NCI-H345 (cell line): ENCODE measurements around the gene NELL2.
"Not testable (repeated sequence)": the region's sequence is repeated elsewhere in the genome, so short reads cannot be mapped to it uniquely, and the experiment has no call there.

Experiments
- DNase-seq: peaks from one replicate; lab custom pipeline; 2025; lab: John Stamatoyannopoulos, UW

Gene NELL2

DNA sequence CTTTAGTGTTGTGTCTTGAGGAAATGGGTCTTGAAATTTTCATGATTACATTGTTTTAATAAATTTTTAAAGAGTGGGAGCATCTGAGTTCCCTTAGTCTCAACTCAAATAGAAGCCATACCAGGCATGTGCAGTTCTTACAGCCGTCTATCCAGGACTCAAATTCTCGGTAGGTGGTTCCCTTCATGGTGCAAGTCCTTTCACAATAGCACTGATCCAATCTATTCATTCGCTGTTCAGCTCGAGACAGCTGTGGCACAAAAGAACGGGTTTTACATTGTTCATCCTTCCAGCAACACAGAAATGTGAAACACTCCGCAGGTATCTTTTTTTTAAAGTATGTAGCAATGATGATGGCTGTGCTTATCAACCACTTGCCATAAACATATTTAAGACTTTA, 100.2 kb downstream of the NELL2 start:
- DNase-seq: no peak

DNA sequence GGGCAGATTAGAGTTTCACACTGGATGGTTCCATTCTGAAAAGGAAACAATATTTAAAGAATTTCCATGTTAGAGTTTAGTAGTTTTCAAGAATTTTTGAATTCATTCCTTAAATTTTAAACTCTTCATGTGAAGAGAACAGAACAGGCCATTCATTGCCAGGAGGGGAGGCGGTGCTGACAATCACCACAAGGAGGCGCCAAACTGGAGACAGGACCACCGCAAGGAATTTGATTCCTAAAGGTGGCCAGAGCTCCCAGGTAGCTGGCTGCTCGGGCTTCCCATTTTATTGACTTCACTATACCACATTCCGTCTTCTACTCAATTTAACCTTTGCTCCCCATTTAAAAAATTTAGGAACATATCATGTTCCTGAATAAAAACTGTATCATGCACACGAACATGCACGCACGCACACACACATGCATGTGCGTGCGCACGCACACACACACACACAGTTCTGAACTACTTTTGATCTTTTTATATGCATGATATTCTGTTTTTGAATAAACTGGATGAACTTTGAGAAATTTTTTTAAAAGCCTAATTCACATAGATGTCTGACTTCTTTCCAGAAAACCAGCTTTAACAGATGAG, 101.2 kb downstream of the NELL2 start:
- no peak for DNase-seq

DNA sequence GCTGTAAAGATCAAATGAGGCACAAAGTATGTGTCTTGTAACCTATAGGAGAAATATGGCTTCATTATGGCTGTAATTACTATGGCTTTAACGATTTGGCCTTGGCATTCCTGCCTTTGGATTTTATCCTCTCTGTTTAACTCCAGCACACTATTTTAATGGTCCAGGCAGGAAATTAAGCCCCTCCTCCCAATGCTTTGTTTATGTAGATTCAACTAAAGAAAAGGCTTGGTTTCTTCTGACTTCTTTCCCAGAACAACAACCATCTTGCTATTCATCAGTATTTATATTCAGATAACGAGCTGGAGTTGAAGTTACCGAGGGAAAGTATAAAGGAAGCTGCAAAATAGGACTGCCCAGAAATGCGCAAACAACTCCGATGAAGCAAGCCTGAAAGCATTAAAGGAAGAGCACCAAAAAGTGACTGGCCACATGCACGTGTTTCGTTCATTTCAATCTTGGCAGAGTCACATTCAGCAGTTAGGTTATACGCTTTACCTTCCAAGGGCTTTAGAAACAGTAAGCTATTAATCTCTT, 104.6 kb downstream of the NELL2 start:
- no peak for DNase-seq

DNA sequence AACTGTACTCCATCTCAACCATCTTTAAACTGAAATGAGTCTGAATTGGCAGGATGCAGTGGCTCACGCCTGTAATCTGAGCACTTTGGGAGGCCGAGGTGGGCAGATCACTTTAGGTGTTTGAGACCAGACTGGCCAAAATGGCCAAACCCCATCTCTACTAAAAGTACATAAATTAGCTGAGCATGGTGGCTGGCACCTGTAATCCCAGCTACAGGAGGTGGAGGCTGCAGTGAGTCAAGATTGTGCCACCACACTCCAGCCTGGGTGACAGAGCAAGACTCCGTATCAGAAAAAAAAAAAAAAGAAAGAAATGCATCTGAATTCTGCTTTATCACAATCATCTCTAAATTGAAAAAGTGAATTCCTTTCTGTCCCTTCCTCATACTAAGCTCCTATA, 110.3 kb downstream of the NELL2 start:
- DNase-seq: no peak

DNA sequence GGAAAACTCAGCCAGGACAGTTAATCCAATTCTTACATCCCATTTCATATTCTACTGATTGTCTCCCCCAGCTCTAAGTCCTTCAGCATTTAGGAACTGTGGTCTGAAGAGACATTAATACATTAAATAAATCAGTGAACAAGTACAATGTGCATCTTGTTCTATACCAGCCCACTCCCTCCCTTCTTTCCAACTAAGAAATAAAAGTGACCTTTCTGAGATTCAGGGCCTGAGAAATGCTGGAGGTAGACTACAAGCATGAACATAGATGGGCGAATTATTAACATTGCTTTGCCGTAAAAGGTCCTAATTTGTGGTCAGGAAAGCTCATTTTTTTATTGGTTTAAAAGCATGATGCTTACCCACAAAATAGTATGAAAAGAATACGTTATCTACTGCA, 113.1 kb downstream of the NELL2 start:
- no peak for DNase-seq

DNA sequence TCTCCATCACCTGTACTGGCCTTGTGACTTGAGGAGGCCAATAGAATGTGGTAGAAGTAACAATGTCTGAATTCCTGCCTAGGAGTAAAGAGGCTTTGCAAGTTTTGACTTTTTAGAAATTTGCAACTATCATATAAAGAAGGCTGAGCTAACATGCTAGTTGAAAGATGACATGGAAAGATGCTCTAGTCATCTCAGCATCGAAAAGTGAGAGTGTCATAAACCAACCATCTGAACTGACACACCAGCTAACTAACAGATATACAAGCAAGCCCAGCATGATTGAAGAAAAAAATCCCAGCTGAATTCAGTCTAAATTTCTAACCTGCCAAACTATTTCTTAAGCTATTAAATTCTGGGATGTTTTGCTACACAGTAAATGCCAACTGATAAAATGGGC, 116.8 kb downstream of the NELL2 start:
- DNase-seq: no peak

DNA sequence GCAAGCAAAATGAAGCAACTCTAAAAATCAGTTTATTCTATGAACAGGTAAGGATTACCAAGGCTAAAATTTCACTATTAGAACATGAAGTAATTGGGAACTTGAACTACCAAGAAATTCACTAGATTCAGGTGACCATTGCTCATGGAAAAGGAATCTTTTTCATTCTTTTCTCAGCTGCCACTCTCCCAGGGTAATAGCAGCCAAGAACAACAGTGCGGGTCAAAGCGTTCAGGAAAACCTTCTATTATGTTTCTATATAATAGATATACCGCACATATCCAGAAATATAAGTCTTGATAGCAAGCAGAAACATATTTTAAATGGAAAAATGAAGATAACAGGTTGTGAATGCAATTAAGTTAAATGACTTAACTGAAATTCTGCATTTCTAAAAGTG, 125.6 kb downstream of the NELL2 start:
- no peak for DNase-seq

DNA sequence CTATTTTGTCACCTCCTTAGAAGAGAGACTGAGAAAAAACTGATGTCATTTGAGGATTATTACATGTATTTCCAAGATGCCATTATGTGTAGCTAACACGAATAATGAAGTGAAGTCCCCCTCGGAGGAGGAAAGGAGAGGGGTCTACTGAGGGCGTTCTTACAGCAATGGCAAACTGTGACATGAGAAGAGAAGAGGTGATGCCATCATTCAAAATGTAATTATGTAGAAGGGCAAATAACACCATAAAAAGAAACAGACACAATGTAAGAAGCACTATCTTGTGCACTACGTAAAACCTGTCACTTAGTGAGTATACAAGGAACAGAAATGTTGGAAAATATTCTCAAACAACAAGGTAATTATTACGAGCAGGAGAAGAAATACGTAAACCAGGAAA, 126.5 kb downstream of the NELL2 start:
- DNase-seq: no peak

DNA sequence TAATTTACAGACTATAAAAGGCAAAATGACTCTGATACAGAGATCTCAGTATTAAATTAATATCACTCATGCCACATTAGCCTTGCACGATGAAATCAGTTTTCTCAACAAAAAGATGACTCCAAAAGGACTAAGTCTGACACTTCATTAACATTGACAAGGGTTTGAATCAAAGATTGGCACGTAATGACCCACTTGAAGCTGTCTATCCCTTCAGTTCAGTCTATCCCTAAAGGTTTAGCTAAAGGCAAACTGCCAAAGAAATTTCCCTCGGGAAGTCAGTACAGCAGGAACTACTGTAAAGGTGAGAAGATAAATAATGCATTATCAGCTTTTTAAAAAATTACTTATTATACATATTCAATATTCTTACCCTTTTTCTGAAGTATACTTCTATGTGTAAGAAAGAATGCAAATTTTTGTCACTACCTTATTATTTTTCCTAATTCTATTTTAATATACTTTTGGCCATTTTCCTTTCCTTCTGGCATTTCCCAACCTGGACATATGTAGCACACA, 127.1 kb downstream of the NELL2 start:
- DNase-seq: no peak

DNA sequence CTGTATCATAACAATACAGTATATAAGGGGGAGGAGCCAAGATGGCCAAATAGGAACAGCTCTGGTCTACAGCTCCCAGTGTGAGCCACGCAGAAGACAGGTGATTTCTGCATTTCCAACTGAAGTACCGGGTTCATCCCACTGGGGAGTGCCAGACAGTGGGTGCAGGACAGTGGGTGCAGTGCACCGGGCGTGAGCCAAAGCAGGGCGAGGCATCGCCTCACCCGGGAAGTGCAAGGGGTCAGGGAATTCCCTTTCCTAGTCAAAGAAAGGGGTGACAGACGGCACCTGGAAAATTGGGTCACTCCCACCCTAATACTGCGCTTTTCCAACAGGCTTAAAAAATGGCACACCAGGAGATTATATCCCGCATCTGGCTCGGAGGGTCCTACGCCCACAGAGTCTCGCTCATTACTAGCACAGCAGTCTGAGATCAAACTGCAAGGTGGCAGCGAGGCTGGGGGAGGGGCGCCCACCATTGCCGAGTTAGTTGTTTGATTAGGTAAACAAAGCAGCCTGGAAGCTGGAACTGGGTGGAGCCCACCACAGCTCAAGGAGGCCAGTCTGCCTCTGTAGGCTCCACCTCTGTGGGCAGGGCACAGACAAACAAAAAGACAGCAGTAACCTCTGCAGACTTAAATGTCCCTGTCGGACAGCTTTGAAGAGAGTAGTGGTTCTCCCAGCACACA, 134.7 kb downstream of the NELL2 start:
- DNase-seq: not testable (repeated sequence)

DNA sequence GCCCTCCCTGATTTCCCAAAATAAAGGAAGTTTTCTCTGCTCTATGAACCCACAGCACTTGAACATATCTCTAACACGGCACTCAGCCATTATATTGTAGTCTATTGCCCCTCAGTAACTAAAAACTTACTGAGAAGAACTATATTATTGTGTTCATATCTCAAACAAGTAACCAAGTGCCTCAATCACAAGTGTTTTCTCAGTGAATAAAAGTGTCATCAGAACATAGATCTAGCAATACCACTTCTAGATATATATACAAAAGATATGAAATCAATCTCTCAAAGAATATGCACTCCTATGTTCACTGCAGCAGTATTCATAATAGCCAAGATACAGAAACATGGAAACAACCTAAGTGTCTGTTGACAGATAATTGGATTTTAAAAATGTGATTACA, 138.1 kb downstream of the NELL2 start:
- no peak for DNase-seq

DNA sequence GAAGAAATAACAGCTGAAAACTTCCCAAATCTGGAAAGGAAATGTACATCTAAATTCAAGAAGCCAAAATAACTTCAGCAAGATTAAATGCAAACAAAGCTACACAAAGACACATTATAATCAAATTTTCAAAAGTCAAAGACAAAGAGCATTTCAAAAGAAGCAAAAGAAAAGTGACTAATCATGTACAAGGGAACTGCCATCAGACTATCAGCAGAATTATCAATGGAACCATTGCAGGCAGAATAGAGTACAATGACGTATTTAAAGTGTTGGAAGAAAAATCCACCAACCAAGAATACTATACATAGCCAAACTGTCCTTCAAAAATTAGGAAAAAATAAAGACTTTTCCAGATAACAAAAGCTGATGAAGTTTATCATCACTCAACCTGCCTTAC, 147.5 kb downstream of the NELL2 start:
- DNase-seq: no peak

DNA sequence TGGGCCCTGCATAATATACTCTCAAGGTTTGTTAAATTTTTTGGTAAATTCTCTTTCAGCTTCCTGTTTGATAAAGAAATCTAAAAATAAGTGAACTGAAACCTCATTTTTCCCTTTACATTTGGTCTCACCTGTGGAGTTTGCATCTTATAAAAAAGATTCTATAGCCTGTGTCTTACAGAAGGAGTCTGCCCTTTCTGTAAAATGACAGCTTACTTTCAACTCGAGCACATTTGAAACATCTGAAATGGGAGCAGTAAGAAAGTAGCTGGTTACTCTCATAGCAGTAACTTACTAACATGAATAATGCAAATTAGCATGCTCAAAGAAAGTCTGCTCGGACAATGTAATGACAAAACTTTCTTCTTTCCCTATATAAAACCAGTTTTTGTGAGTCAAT, 155.8 kb downstream of the NELL2 start:
- no peak for DNase-seq

DNA sequence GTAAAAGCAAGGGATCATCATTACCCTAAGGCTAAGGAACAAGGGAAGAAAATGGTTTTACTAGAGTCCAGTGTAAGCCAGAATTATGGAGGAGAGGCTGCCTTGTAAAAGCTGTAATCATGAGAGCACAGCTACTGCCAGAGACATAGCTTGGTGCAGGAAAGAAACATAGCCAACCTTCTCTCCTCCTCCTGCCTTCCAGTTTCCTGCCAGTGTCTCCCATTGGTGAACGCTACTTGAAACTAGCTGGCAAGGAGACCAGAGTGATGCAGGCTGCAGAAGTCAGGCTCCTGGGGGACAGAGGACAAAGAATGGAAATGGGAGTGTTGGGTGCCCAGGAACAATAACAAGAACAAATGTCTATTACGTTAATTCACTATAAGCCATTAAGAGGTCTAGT, 158.5 kb downstream of the NELL2 start:
- DNase-seq: no peak

DNA sequence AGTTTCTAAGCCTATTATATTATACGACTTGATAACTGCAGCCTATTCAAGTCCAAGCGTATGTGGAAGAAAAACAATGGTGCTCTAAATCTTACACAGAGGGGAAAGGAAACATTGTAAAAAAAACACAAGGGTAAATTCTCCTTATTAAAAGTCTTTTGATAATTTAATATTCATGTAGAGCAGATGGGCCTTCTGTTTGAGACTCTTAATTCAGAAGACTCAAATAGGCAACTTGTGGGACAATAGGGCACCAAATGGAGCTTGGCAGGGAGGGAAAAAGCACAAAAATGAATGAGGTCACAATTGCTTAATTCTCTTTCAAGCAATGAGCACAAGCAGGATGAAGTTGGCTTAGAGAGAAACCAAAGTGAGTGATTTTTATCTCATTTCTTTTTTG, 159.4 kb downstream of the NELL2 start:
- DNase-seq: no peak

DNA sequence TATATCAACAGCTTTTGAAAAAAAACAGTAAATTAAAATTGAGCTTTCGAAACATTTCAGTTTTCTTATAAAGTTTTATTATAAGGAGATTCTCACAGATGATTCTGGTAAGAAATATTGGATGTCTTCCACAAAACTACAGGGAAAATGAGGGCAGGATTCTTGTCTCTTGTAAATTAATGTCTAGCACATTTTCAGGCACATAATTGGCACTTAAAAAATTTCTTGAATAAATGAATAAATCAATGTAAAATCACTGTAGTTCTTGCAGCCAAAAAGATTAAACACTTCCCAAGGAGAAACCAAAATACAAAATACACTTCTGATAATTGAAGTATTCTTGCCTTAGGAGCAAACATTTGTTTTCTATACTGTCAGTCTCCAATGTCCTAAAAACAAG, 164.4 kb downstream of the NELL2 start:
- no peak for DNase-seq

DNA sequence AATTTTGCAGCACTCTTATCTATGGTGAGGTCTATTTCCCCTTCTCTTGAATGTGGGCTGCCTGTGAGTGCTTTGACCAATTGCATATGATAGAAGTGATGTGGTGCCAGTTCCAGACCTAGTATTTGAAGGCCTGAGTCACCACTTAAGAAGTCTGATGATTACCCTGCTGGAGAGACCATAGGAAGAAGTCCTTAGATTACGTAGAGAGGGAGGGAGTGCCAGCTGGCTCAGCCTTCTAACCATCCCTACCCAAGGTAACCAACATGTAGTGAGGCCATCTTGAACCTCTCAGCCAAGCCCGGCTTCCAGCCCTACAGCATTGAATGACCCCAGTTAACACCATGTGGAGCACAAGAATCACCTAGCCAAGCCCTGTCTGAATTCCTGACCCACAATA, 166.9 kb downstream of the NELL2 start:
- no peak for DNase-seq

DNA sequence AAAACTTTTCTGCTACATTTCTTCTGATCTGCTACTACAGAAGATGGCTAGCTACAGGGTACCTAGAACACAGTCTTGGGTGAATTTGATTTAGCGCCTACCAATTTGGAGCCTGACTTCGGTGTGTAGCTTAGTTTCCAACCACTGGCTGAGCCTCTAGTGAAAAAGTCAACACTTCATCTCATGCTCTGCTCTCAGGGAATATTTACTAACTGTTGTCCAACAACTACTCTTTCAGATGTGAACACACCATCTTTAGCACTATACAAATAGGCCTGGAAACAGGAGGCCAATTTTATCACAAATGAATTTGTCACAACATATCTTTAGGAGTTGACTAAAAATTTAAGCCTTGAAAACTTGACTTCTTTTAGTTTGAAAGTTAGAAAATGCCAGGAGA, 167.9 kb downstream of the NELL2 start:
- no peak for DNase-seq

DNA sequence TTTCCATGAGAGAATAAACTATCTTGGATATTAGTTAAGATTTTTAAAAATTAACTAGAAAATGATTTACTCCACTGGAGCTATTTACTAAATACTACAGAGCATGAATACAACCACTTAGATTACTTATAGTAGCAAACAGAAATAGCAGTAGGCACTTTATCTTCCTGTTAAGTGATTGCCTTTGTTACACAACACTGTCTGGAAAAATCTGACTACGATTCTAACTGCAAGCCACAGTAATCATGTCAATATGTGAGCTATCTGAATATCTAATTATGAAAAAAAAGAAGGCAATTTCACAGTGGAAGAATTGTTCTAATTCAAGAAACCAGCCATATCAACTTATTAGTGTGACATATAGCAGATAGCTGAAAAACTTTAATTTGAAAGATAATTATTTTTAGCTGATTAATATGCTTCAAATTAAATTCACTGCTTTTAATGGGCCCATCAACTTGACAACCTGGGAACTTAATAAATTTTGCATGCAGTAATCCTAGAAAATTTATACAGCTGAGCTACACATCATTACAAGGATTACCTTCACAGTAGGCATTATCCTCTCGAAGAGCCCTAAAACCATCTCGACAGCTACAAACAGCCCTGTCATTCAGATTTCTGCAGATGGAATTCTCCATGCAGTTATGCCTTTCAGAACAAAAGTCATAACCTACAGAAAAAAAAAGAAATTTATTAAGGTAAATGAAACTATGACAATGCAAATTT, 172.8 kb downstream of the NELL2 start:
- DNase-seq: no peak

DNA sequence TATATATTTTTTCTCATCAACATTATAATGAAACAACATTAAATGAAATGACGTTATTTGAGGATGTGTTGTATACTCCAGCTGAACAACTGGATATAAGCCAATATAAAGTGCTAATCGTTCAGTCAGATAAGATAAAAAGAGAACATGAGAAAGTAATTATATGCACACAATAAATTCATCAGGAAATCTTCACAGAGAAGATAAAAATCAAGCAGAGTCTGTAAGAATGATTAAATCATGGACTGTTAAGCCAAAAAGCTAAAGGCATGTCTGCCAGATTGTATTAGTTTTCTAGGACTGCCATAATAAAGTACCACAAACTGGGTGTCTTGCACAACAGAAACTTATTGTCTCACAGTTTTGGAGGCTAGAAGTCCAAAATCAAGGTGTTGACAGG, 178.6 kb downstream of the NELL2 start:
- DNase-seq: no peak

DNA sequence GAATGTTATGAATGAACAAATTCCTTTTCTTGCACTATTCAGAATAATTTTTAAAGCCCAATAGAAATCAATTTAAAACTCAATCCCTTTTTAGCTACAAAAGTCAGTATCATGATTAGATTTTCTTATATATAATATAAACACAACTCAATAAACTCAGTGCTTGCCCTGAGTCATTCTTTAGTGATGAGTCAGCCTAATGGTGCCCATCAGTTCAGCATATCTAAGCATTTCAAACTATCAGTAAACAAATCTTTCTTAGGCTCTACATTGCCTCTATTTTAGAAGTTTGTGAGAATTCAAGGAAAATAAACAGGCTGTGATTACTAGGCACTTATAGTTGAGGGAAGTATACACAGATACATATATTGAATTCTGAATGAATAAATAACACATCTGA, 179.6 kb downstream of the NELL2 start:
- DNase-seq: no peak

DNA sequence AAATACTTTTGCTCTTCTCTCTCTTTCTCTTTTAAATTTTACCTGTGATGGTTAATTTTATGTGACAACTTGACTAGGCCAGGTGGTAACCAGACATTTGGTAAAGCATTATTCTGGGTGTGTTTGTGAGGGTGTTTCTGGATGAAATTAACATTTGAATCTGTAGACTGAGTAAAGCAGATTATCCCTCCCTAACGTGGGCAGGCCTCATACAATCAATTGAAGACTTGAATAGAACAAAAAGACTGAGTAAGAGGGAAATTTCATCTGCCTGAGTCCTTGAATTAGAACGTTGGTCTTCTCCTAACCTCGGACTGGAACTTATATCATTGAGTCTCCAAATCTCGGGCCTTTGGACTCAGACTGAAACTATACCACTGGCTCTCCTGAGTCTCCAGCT, 182.1 kb downstream of the NELL2 start:
- DNase-seq: no peak

DNA sequence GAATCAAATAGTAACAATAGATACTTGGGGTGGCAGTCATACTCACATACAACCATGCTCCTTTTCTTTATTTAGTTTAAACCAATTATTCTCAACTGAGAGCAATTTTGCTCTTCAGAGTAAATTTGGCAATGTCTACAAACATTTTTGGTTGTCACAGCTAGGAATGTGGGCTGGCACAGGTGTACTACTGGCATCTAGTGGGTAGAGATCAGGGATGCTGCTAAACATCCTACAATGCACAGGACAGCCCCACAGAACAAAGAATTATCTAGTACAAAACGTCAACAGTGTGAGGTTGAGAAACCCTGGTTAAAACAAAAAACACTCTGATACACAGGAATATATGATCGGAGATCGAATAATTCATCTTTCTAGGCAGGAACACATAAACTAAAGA, 186.5 kb downstream of the NELL2 start:
- no peak for DNase-seq
